ENCODE results near the gene CERK.

Gene CERK

DNA sequence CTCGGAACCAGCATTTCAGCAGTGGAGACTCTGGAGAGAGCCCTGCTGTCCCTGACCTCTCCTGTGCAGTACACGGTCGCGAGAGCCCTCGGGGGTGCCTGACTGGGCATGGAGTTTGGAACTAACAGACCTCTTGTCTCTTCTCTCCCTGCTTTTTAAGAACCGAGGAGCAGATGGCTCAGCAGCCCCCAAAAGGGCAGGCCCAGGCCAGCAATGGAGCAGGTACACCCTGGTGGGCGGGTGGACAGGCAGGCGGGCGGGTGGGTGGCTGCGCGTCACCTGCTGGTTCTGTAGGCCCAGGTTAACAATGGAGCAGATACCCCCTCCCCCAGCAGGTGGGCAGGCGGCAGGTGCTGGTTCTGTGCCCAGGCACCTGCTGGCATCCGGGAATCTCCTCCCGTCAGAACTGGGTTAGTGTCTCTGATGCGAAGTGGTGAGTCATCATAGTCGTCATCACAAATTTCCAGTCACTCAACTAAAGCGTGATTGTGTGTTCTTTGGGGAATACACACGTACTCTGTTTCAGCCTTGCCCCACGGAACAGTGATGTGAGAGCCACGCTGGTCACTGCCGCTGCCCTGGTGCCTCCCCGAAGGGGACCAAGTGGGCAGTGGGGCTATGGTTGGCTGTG lies 76.7 kb downstream of the CERK start (continued):
- TF ChIP-seq, protein P1, sequence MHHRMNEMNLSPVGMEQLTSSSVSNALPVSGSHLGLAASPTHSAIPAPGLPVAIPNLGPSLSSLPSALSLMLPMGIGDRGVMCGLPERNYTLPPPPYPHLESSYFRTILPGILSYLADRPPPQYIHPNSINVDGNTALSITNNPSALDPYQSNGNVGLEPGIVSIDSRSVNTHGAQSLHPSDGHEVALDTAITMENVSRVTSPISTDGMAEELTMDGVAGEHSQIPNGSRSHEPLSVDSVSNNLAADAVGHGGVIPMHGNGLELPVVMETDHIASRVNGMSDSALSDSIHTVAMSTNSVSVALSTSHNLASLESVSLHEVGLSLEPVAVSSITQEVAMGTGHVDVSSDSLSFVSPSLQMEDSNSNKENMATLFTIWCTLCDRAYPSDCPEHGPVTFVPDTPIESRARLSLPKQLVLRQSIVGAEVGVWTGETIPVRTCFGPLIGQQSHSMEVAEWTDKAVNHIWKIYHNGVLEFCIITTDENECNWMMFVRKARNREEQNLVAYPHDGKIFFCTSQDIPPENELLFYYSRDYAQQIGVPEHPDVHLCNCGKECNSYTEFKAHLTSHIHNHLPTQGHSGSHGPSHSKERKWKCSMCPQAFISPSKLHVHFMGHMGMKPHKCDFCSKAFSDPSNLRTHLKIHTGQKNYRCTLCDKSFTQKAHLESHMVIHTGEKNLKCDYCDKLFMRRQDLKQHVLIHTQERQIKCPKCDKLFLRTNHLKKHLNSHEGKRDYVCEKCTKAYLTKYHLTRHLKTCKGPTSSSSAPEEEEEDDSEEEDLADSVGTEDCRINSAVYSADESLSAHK (tag by site-specific recombination; IDR thresholded peaks at IDR 0.05): no peak
- TF ChIP-seq ZNF677 (tag by site-specific recombination; IDR thresholded peaks at IDR 0.05) (no peak), ZNF350 (tag by site-specific recombination; IDR thresholded peaks at IDR 0.05) (no peak), KLF16 (tag by site-specific recombination; IDR thresholded peaks at IDR 0.05) (no peak), GLIS1 (tag by site-specific recombination; IDR thresholded peaks at IDR 0.05) (no peak), ZNF521 (tag by site-specific recombination; IDR thresholded peaks at IDR 0.05) (no peak), ZNF391 (tag by site-specific recombination; IDR thresholded peaks at IDR 0.05; ENCODE audit: borderline replicate concordance, low read depth) (no peak), ZNF155 (tag by site-specific recombination; IDR thresholded peaks at IDR 0.05) (no peak), ZIC2 (tag by site-specific recombination; IDR thresholded peaks at IDR 0.05) (peak; percentile 55), ZNF23 (tag by site-specific recombination; IDR thresholded peaks at IDR 0.05; ENCODE audit: borderline replicate concordance) (no peak), ZBTB48 (tag by site-specific recombination; IDR thresholded peaks at IDR 0.05) (no peak), TRIM28 (IDR thresholded peaks at IDR 0.05; ENCODE audit: borderline replicate concordance, low read length) (no peak), ZNF623 (tag by site-specific recombination; IDR thresholded peaks at IDR 0.05) (no peak), ZNF133 (tag by site-specific recombination; IDR thresholded peaks at IDR 0.05) (no peak), SALL2 (tag by site-specific recombination; IDR thresholded peaks at IDR 0.05; ENCODE audit: borderline replicate concordance) (no peak), ZNF311 (tag by site-specific recombination; IDR thresholded peaks at IDR 0.05; ENCODE audit: borderline replicate concordance) (no peak), SETDB1 (IDR thresholded peaks at IDR 0.05; ENCODE audit: insufficient read length, low read length) (no peak), ZNF560 (tag by site-specific recombination; IDR thresholded peaks at IDR 0.05; ENCODE audit: borderline replicate concordance) (no peak), ZNF423 (tag by site-specific recombination; IDR thresholded peaks at IDR 0.05) (no peak)
- TF ChIP-seq, protein P2, sequence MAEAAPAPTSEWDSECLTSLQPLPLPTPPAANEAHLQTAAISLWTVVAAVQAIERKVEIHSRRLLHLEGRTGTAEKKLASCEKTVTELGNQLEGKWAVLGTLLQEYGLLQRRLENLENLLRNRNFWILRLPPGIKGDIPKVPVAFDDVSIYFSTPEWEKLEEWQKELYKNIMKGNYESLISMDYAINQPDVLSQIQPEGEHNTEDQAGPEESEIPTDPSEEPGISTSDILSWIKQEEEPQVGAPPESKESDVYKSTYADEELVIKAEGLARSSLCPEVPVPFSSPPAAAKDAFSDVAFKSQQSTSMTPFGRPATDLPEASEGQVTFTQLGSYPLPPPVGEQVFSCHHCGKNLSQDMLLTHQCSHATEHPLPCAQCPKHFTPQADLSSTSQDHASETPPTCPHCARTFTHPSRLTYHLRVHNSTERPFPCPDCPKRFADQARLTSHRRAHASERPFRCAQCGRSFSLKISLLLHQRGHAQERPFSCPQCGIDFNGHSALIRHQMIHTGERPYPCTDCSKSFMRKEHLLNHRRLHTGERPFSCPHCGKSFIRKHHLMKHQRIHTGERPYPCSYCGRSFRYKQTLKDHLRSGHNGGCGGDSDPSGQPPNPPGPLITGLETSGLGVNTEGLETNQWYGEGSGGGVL (tag by site-specific recombination; IDR thresholded peaks at IDR 0.05): no peak
- TF ChIP-seq, protein P3, sequence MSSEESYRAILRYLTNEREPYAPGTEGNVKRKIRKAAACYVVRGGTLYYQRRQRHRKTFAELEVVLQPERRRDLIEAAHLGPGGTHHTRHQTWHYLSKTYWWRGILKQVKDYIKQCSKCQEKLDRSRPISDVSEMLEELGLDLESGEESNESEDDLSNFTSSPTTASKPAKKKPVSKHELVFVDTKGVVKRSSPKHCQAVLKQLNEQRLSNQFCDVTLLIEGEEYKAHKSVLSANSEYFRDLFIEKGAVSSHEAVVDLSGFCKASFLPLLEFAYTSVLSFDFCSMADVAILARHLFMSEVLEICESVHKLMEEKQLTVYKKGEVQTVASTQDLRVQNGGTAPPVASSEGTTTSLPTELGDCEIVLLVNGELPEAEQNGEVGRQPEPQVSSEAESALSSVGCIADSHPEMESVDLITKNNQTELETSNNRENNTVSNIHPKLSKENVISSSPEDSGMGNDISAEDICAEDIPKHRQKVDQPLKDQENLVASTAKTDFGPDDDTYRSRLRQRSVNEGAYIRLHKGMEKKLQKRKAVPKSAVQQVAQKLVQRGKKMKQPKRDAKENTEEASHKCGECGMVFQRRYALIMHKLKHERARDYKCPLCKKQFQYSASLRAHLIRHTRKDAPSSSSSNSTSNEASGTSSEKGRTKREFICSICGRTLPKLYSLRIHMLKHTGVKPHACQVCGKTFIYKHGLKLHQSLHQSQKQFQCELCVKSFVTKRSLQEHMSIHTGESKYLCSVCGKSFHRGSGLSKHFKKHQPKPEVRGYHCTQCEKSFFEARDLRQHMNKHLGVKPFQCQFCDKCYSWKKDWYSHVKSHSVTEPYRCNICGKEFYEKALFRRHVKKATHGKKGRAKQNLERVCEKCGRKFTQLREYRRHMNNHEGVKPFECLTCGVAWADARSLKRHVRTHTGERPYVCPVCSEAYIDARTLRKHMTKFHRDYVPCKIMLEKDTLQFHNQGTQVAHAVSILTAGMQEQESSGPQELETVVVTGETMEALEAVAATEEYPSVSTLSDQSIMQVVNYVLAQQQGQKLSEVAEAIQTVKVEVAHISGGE (tag by site-specific recombination; conservative IDR thresholded peaks at IDR 0.05; ENCODE audit: low read depth): no peak
- TF ChIP-seq, protein P4, sequence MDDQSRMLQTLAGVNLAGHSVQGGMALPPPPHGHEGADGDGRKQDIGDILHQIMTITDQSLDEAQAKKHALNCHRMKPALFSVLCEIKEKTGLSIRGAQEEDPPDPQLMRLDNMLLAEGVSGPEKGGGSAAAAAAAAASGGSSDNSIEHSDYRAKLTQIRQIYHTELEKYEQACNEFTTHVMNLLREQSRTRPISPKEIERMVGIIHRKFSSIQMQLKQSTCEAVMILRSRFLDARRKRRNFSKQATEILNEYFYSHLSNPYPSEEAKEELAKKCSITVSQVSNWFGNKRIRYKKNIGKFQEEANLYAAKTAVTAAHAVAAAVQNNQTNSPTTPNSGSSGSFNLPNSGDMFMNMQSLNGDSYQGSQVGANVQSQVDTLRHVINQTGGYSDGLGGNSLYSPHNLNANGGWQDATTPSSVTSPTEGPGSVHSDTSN (CRISPR knock-in tag; IDR thresholded peaks at IDR 0.05): no peak
- TF ChIP-seq, protein P5, sequence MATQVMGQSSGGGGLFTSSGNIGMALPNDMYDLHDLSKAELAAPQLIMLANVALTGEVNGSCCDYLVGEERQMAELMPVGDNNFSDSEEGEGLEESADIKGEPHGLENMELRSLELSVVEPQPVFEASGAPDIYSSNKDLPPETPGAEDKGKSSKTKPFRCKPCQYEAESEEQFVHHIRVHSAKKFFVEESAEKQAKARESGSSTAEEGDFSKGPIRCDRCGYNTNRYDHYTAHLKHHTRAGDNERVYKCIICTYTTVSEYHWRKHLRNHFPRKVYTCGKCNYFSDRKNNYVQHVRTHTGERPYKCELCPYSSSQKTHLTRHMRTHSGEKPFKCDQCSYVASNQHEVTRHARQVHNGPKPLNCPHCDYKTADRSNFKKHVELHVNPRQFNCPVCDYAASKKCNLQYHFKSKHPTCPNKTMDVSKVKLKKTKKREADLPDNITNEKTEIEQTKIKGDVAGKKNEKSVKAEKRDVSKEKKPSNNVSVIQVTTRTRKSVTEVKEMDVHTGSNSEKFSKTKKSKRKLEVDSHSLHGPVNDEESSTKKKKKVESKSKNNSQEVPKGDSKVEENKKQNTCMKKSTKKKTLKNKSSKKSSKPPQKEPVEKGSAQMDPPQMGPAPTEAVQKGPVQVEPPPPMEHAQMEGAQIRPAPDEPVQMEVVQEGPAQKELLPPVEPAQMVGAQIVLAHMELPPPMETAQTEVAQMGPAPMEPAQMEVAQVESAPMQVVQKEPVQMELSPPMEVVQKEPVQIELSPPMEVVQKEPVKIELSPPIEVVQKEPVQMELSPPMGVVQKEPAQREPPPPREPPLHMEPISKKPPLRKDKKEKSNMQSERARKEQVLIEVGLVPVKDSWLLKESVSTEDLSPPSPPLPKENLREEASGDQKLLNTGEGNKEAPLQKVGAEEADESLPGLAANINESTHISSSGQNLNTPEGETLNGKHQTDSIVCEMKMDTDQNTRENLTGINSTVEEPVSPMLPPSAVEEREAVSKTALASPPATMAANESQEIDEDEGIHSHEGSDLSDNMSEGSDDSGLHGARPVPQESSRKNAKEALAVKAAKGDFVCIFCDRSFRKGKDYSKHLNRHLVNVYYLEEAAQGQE (tag by site-specific recombination; IDR thresholded peaks at IDR 0.05): no peak
- TF ChIP-seq, protein P6, sequence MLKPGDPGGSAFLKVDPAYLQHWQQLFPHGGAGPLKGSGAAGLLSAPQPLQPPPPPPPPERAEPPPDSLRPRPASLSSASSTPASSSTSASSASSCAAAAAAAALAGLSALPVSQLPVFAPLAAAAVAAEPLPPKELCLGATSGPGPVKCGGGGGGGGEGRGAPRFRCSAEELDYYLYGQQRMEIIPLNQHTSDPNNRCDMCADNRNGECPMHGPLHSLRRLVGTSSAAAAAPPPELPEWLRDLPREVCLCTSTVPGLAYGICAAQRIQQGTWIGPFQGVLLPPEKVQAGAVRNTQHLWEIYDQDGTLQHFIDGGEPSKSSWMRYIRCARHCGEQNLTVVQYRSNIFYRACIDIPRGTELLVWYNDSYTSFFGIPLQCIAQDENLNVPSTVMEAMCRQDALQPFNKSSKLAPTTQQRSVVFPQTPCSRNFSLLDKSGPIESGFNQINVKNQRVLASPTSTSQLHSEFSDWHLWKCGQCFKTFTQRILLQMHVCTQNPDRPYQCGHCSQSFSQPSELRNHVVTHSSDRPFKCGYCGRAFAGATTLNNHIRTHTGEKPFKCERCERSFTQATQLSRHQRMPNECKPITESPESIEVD (tag by site-specific recombination; IDR thresholded peaks at IDR 0.05): no peak

Measured in HEK293 (cell line).